HepG2 (cell line): Measurements from ENCODE around the gene KDM2B. TPM values are rescaled to one million over a fixed set of nuclear protein-coding genes. Genes with fewer than 3 reads are reported as not detected.

ENCODE experiments used
- CBFB ChIP-seq: sonication (generic); formaldehyde crosslinking; IDR thresholded peaks from 2 replicates; pipeline ENCODE4 v1.4.0; 2020; ENCODE audit warnings: missing genetic modification reagents
- DPF2 ChIP-seq: sonication (generic); formaldehyde crosslinking; IDR thresholded peaks from 2 replicates; pipeline ENCODE4 v1.4.0; 2020; ENCODE audit warnings: mild to moderate bottlenecking, low read depth, missing genetic modification reagents, borderline replicate concordance
- EHMT2 ChIP-seq: fragments of 200-600 bp; sonication (generic); IDR thresholded peaks from 2 replicates; pipeline ENCODE4 v1.7.0; 2017; ENCODE audit warnings: antibody characterized with exemption, low read depth, low read length, borderline replicate concordance
- FOXA3 ChIP-seq: IDR thresholded peaks from 2 replicates; pipeline ENCODE4 v1.6.1; 2016; ENCODE audit warnings: missing genetic modification reagents, missing compliant biosample characterization
- FOXC1 ChIP-seq: sonication (generic); formaldehyde crosslinking; IDR thresholded peaks from 2 replicates; pipeline ENCODE4 v1.8.0; 2022; ENCODE audit warnings: mild to moderate bottlenecking, missing genetic modification reagents, borderline replicate concordance
- GZF1 ChIP-seq: sonication (generic); formaldehyde crosslinking; IDR thresholded peaks from 2 replicates; pipeline ENCODE4 v1.5.1; 2020; ENCODE audit warnings: mild to moderate bottlenecking, missing genetic modification reagents
- JUN ChIP-seq: sonication (generic); formaldehyde crosslinking; IDR thresholded peaks from 2 replicates; pipeline ENCODE4 v1.4.0; 2020; ENCODE audit warnings: mild to moderate bottlenecking, missing genetic modification reagents
- KDM2A ChIP-seq: sonication (generic); formaldehyde crosslinking; IDR thresholded peaks from 2 replicates; pipeline ENCODE4 v1.4.0; 2020; ENCODE audit warnings: low read depth, missing genetic modification reagents, borderline replicate concordance
- KDM5B ChIP-seq: sonication (generic); formaldehyde crosslinking; IDR thresholded peaks from 2 replicates; pipeline ENCODE4 v1.4.0; 2020; ENCODE audit warnings: missing genetic modification reagents, mild to moderate bottlenecking, borderline replicate concordance
- KDM6A ChIP-seq: IDR thresholded peaks from 2 replicates; pipeline ENCODE4 v1.6.1; 2016; ENCODE audit warnings: low read depth
- KLF9 ChIP-seq: IDR thresholded peaks from 2 replicates; pipeline ENCODE4 v1.6.1; 2016; ENCODE audit warnings: low read depth
- MBNL3 ChIP-seq: fragments of 250-450 bp; sonication (Bioruptor Pico); conservative IDR thresholded peaks from 2 replicates; pipeline ENCODE4 v1.8.0; 2022; ENCODE audit warnings: mild to moderate bottlenecking, inconsistent platforms
- MTA3 ChIP-seq: sonication (generic); formaldehyde crosslinking; IDR thresholded peaks from 2 replicates; pipeline ENCODE4 v1.4.0; 2020; ENCODE audit warnings: missing genetic modification reagents
- NAIF1 ChIP-seq: sonication (generic); formaldehyde crosslinking; IDR thresholded peaks from 2 replicates; pipeline ENCODE4 v1.5.0; 2020; ENCODE audit warnings: mild to moderate bottlenecking, missing genetic modification reagents, borderline replicate concordance
- RXRA ChIP-seq: sonication (generic); formaldehyde crosslinking; IDR thresholded peaks from 2 replicates; pipeline ENCODE4 v1.5.1; 2020; ENCODE audit warnings: missing genetic modification reagents
- SKI ChIP-seq: fragments of 450-650 bp; IDR thresholded peaks from one replicate; pipeline ENCODE4 v1.6.1; 2018; ENCODE audit warnings: mild to moderate bottlenecking; ENCODE audit not compliant: partially characterized antibody
- SMAD3 ChIP-seq: sonication (generic); formaldehyde crosslinking; IDR thresholded peaks from 2 replicates; pipeline ENCODE4 v1.4.0; 2020; ENCODE audit warnings: missing genetic modification reagents
- SRY ChIP-seq: sonication (generic); formaldehyde crosslinking; IDR thresholded peaks from 2 replicates; pipeline ENCODE4 v1.8.0; 2022; ENCODE audit warnings: mild to moderate bottlenecking, missing genetic modification reagents
- TBX2 ChIP-seq: sonication (generic); formaldehyde crosslinking; IDR thresholded peaks from 2 replicates; pipeline ENCODE4 v1.5.0; 2020; ENCODE audit warnings: missing genetic modification reagents, mild to moderate bottlenecking, borderline replicate concordance
- YEATS2 ChIP-seq: sonication (generic); formaldehyde crosslinking; IDR thresholded peaks from 2 replicates; pipeline ENCODE4 v1.4.0; 2020; ENCODE audit warnings: missing genetic modification reagents, borderline replicate concordance
- ZBTB7B ChIP-seq: sonication (generic); formaldehyde crosslinking; IDR thresholded peaks from 2 replicates; pipeline ENCODE4 v1.4.0; 2020; ENCODE audit warnings: missing genetic modification reagents
- ZFP90 ChIP-seq: sonication (generic); formaldehyde crosslinking; IDR thresholded peaks from 2 replicates; pipeline ENCODE4 v1.8.0; 2022; ENCODE audit warnings: missing genetic modification reagents, mild to moderate bottlenecking, inconsistent platforms, borderline replicate concordance
- ZMYM3 ChIP-seq: sonication (generic); formaldehyde crosslinking; IDR thresholded peaks from 2 replicates; pipeline ENCODE4 v1.5.1; 2020; ENCODE audit warnings: mild to moderate bottlenecking, missing genetic modification reagents
- ZNF567 ChIP-seq: sonication (generic); formaldehyde crosslinking; IDR thresholded peaks from 2 replicates; pipeline ENCODE4 v1.8.1; 2023; ENCODE audit warnings: mild to moderate bottlenecking, missing genetic modification reagents, borderline replicate concordance
- ZNF605 ChIP-seq: sonication (generic); formaldehyde crosslinking; IDR thresholded peaks from 2 replicates; pipeline ENCODE4 v1.8.0; 2022; ENCODE audit warnings: mild to moderate bottlenecking, missing genetic modification reagents
- polyA plus RNA-seq, 8 experiments: library from polyadenylated mRNA; depleted of rRNA in 3 of 8; stranded (reverse) in 7 of 8; unstranded in 1 of 8; fragments of >200 nt; fragmentation: Illumina TruSeq in 4 of 8; extraction: Trizol in 4 of 8; gene quantifications; 2 replicates each; pipeline versions ENCODE4 v1.2.1 to v1.2.3, GENCODE V29; 2011 to 2016; ENCODE audit warnings: low read depth in 4 of 8, missing spikeins in 1 of 8, mixed read lengths in 1 of 8; ENCODE audit not compliant: insufficient read depth in 1 of 8
- total RNA-seq, 5 experiments: library from RNA; depleted of rRNA; stranded (reverse); fragments of >200 nt; fragmentation: Illumina TruSeq; extraction: Trizol; gene quantifications; 2 replicates each; pipeline ENCODE4 v1.2.3, GENCODE V29; 2016; ENCODE audit warnings: low read depth in 1 of 5
- TF ChIP-seq, protein P1 (sequence below): sonication (generic); formaldehyde crosslinking; IDR thresholded peaks from 2 replicates; pipeline ENCODE4 v1.4.0; 2020; ENCODE audit warnings: low read depth, mild to moderate bottlenecking, missing genetic modification reagents
- TF ChIP-seq, protein P2 (sequence below): sonication (generic); formaldehyde crosslinking; IDR thresholded peaks from 2 replicates; pipeline ENCODE4 v1.4.0; 2020; ENCODE audit warnings: missing genetic modification reagents, low read depth, mild to moderate bottlenecking, borderline replicate concordance
- TF ChIP-seq, protein P3 (sequence below): sonication (generic); formaldehyde crosslinking; IDR thresholded peaks from 2 replicates; pipeline ENCODE4 v1.4.0; 2020; ENCODE audit warnings: missing genetic modification reagents

KDM2B gene
- total and polyA plus RNA-seq, 2 of the 13 experiments (the other 11 are each of a cell fraction or from before 2014, with no cell fraction given), result 17.5 to 26.1 TPM

DNA sequence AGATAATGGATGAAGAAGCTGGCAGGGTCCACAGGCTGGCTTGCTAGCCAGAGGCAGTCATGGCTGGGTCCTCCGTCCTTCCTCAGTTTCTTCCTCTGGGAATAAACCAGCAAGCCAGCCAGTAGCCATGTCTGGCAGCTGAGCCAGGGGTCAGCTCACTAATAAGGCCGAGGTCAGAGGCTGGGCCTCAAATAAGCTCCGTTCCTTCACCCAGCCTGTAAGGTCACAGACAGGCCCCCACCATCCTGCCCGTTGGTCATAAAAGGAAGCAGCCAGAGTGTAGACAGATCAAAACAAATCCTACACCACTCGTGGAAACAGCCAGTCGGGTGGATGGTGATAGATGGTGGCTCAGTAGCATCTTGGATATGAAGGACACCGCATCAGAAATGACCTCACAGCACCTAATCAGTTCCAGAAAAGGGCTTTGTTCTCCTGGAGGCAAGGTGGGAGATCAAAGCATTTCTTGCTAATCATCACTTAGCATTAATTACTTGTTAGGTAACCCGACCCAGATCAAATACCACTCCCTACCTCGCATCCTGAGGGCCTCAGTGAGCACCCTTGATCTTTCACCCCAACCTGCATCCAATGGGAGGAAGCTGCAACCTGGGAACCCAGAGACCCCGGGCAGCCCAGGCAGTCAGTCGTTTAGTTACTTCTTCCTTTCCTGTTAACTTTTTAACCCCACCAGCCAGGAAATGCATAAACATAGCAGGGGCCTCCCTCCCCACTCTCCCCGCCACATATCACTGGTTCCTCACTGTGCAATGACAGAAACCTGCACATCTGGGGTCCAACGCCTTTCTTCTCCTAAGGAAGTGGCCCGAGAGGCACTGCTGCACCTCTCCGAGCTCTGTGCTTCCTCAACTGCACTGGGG is 90.2 kb downstream of the KDM2B start (continued):
- TF ChIP-seq KDM6A (CRISPR knock-in tag) (no peak; the same call in 1 of the 2 replicates), MBNL3 (CRISPR knock-in tag) (no peak), ZFP90 (CRISPR knock-in tag) (peak; percentile 67; the same call in 1 of the 2 replicates), ZNF567 (CRISPR knock-in tag) (no peak), KDM2A (CRISPR knock-in tag) (peak; percentile 24; the same call in 1 of the 2 replicates), SRY (CRISPR knock-in tag) (no peak), YEATS2 (CRISPR knock-in tag) (peak; percentile 8; the same call in 1 of the 2 replicates), CBFB (peak; percentile 78; the same call in 1 of the 2 replicates), ZMYM3 (CRISPR knock-in tag) (peak; percentile 61), MTA3 (CRISPR knock-in tag) (no peak), ZNF605 (peak; percentile 10), FOXC1 (CRISPR knock-in tag) (no peak), GZF1 (CRISPR knock-in tag) (no peak), RXRA (CRISPR knock-in tag) (peak; percentile 93), TBX2 (peak; percentile 100), ZBTB7B (peak; percentile 85; the same call in 1 of the 2 replicates), KLF9 (CRISPR knock-in tag) (no peak), NAIF1 (peak; percentile 47; the same call in 1 of the 2 replicates), KDM5B (0 out of 2 replicates have a peak, but pooled peaks have one; percentile 30), DPF2 (CRISPR knock-in tag) (peak; percentile 55), SMAD3 (CRISPR knock-in tag) (no peak), SKI (peak; percentile 87), JUN (CRISPR knock-in tag) (peak; percentile 67), FOXA3 (peak; percentile 72; the same call in 1 of the 2 replicates), EHMT2 (peak; percentile 69; the same call in 1 of the 2 replicates)
- TF ChIP-seq, protein P1, sequence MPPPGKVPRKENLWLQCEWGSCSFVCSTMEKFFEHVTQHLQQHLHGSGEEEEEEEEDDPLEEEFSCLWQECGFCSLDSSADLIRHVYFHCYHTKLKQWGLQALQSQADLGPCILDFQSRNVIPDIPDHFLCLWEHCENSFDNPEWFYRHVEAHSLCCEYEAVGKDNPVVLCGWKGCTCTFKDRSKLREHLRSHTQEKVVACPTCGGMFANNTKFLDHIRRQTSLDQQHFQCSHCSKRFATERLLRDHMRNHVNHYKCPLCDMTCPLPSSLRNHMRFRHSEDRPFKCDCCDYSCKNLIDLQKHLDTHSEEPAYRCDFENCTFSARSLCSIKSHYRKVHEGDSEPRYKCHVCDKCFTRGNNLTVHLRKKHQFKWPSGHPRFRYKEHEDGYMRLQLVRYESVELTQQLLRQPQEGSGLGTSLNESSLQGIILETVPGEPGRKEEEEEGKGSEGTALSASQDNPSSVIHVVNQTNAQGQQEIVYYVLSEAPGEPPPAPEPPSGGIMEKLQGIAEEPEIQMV, result 0 out of 2 replicates have a peak, but pooled peaks have one; percentile 35
- TF ChIP-seq, protein P2, sequence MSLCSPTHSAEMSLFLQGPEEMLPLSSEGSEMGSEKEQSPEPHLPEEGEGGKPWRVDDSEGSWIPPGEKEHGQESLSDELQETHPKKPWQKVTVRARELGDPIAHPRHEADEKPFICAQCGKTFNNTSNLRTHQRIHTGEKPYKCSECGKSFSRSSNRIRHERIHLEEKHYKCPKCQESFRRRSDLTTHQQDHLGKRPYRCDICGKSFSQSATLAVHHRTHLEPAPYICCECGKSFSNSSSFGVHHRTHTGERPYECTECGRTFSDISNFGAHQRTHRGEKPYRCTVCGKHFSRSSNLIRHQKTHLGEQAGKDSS, result no peak
- TF ChIP-seq, protein P3, sequence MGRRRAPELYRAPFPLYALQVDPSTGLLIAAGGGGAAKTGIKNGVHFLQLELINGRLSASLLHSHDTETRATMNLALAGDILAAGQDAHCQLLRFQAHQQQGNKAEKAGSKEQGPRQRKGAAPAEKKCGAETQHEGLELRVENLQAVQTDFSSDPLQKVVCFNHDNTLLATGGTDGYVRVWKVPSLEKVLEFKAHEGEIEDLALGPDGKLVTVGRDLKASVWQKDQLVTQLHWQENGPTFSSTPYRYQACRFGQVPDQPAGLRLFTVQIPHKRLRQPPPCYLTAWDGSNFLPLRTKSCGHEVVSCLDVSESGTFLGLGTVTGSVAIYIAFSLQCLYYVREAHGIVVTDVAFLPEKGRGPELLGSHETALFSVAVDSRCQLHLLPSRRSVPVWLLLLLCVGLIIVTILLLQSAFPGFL (CRISPR knock-in tag), result no peak
